Lung microvascular endothelial cell (primary cell): Measurements from ENCODE around the gene TMEM271. TPM values are rescaled to one million over a fixed set of nuclear protein-coding genes. Genes with fewer than 3 reads are reported as not detected.
"Not testable (repeated sequence)": the region's sequence is repeated elsewhere in the genome, so short reads cannot be mapped to it uniquely, and the experiment has no call there.

ENCODE experiments used
- DNase-seq, 2 donors: peaks; one replicate each; pipeline versions ENCODE4 v3.0.0 to v3.0.0-alpha.2; 2010; ENCODE audit warnings: low read depth in 2 of 2
- total RNA-seq: library from RNA; depleted of rRNA; stranded (reverse); fragments of >200 nt; gene quantifications from 2 replicates; pipeline ENCODE4 v1.2.1, GENCODE V29; 2014

TMEM271 gene
- total RNA-seq, 1 donor from 2014 or later = not detected

GRCh38 chr4:565614-566013, 10.5 kb downstream of the TMEM271 start:
- DNase-seq = not testable (repeated sequence)

- DNase-seq = not testable (repeated sequence)
Observed at GRCh38 chr4:562458-562857, 13.6 kb downstream of the TMEM271 start.

- no peak for DNase-seq
Observed at GRCh38 chr4:561426-561825, 14.7 kb downstream of the TMEM271 start.

- no peak for DNase-seq
Observed at GRCh38 chr4:560731-561291, 15.3 kb downstream of the TMEM271 start.

GRCh38 chr4:560061-560460, 16.0 kb downstream of the TMEM271 start:
- no peak for DNase-seq

GRCh38 chr4:555566-556275, 20.4 kb downstream of the TMEM271 start:
- DNase-seq = no peak

- DNase-seq = not testable (repeated sequence)
Observed at GRCh38 chr4:554793-555320, 21.2 kb downstream of the TMEM271 start.

- no peak for DNase-seq
Observed at GRCh38 chr4:552019-552418, 24.1 kb downstream of the TMEM271 start.

GRCh38 chr4:550268-550667, 25.8 kb downstream of the TMEM271 start:
- DNase-seq = not testable (repeated sequence)

GRCh38 chr4:548976-549375, 27.1 kb downstream of the TMEM271 start:
- DNase-seq = no peak

GRCh38 chr4:545612-546011, 30.5 kb downstream of the TMEM271 start:
- DNase-seq = no peak

- DNase-seq = no peak
Observed at GRCh38 chr4:544386-545105, 31.5 kb downstream of the TMEM271 start.

GRCh38 chr4:541271-541670, 34.8 kb downstream of the TMEM271 start:
- no peak for DNase-seq

GRCh38 chr4:538542-539142, 37.5 kb downstream of the TMEM271 start:
- DNase-seq = no peak

GRCh38 chr4:537436-538264, 38.4 kb downstream of the TMEM271 start:
- DNase-seq = no peak

GRCh38 chr4:536351-536972, 39.6 kb downstream of the TMEM271 start:
- no peak for DNase-seq

- DNase-seq = no peak
Observed at GRCh38 chr4:535924-536281, 40.2 kb downstream of the TMEM271 start.

GRCh38 chr4:535181-535923, 40.7 kb downstream of the TMEM271 start:
- no peak for DNase-seq

GRCh38 chr4:534576-535151, 41.4 kb downstream of the TMEM271 start:
- no peak for DNase-seq

- DNase-seq = no peak
Observed at GRCh38 chr4:534101-534575, 42.0 kb downstream of the TMEM271 start.
